ENCODE measurements around the gene RHOT2. TPM values are rescaled to one million over a fixed set of nuclear protein-coding genes. Genes with fewer than 3 reads are reported as not detected.

Gene RHOT2
- total RNA-seq, 1 donor from 2014 or later, result 163 TPM

DNA sequence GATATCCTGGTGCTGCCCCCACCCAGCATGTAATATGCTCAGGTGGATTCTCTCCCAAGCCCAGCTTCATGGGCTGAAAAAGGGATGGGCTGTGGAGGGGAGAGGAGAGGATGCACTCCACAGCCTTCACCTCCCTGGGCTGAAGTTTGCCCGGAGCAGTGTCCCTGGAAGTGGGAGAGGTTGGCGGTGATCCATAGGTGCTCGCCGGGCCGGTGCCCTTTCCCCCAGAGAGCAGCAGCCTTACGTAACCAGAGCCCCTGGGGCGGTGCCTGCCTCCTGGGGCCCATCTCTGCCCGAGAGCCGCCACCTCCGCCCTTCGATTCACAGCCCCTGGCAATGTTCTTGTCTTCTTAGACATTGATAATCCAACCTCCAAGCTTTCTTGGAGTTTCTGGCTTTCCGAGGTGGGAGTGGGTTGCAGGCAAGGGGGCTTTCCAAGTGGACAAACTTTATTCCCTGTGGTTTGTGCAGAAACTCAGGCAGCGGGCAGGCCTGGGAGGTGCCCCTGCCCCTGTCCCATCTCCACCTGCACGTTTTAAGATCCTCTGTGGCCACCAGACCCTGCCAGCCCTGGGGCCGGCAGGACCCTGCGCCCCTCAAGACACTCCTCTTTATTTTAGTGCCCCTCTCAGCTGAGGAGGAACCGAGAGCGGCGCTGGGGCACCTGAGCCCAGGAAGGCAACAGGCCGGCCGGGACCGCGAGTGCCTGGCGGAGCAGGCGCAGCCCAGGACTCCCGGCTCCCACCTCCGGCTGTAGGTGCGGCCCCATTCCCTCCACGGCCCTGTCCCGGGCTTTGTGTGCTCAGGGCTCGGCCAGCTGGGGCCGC lies 21.9 kb upstream of the RHOT2 start:
- Mint-ChIP-seq H3K27ac (peak overlapping the region; percentile 73), H3K36me3 (no peaks in the 10 kb centered on the region), H3K27me3 (no peaks in the 10 kb centered on the region), H3K4me1 (ENCODE audit: unreplicated experiment) (no peaks in the 10 kb centered on the region), H3K9me3 (no peaks in the 10 kb centered on the region), H3K4me3 (peak overlapping the region; percentile 69)
- no peak for DNase-seq (ENCODE audit: extremely low spot score, unreplicated experiment)
- TF ChIP-seq, protein P1, sequence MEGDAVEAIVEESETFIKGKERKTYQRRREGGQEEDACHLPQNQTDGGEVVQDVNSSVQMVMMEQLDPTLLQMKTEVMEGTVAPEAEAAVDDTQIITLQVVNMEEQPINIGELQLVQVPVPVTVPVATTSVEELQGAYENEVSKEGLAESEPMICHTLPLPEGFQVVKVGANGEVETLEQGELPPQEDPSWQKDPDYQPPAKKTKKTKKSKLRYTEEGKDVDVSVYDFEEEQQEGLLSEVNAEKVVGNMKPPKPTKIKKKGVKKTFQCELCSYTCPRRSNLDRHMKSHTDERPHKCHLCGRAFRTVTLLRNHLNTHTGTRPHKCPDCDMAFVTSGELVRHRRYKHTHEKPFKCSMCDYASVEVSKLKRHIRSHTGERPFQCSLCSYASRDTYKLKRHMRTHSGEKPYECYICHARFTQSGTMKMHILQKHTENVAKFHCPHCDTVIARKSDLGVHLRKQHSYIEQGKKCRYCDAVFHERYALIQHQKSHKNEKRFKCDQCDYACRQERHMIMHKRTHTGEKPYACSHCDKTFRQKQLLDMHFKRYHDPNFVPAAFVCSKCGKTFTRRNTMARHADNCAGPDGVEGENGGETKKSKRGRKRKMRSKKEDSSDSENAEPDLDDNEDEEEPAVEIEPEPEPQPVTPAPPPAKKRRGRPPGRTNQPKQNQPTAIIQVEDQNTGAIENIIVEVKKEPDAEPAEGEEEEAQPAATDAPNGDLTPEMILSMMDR (conservative IDR thresholded peaks at IDR 0.05), result no peak

DNA sequence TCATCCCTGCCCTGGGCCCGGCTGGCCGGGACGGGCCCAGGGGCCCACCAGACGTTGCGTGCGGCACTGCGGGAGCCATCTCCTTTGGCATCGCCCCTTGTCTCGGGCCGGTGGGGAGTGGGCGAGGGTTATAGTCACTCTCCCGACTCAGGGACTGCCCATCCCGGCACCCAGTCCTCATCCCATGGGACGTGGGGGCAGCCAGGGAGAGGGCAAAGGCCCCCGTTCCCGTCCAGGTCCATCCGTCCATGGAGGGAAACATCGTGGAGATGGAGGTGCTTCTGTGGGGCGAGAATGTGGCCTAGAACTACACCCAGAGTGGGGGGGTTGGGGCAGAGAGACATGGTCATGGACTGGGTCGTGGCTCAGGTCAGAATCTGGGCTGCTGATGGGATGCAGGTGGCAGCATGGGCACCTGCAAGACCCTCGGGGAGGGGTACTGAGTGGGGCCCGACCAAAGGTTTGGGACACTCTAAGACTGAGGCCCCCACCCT lies 21.2 kb upstream of the RHOT2 start:
- Mint-ChIP-seq H3K27ac (peak overlapping the region; percentile 13), H3K4me1 (ENCODE audit: unreplicated experiment) (no peaks in the 10 kb centered on the region), H3K9me3 (no peaks in the 10 kb centered on the region), H3K27me3 (no peaks in the 10 kb centered on the region), H3K36me3 (no peaks in the 10 kb centered on the region), H3K4me3 (no peak overlapping the region)
- DNase-seq (ENCODE audit: extremely low spot score, unreplicated experiment), result no peak
- TF ChIP-seq, protein P1 (conservative IDR thresholded peaks at IDR 0.05), result no peak

DNA sequence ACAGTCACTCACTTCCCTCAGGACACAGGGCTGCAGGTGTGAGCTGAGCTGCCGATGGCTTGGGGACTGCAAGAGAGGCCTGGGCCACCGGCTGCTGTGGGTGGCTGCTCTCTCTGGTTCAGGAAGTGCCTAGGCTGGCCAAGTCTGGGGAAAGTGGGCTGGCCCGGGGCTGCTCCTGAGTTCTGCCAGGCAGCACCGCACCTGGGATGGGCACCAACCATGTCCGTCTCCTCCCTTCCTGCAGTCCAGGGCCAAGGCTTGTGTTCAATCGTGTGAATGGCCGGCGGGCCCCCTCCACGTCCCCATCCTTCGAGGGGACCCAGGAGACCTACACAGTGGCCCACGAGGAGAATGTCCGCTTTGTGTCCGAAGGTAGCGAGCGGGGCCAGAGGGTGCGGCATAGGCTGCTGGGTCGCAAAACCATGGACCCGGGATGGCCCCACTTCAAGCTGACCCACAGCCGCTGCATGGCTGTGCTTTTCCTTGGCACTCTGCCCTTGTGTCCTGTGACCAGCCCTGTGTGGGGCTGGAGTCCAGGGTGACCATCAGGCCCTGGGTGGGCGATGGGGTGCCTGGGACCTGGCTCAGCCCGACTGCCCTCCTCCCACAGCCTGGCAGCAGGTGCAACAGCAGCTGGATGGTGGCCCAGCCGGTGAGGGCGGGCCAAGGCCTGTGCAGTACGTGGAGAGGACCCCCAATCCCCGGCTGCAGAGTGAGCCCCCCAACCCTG lies 20.6 kb upstream of the RHOT2 start:
- DNase-seq (ENCODE audit: extremely low spot score, unreplicated experiment), result no peak
- Mint-ChIP-seq H3K27me3 (no peaks in the 10 kb centered on the region), H3K9me3 (no peaks in the 10 kb centered on the region), H3K4me1 (ENCODE audit: unreplicated experiment) (no peaks in the 10 kb centered on the region), H3K36me3 (no peaks in the 10 kb centered on the region), H3K27ac (peak overlapping the region; percentile 13), H3K4me3 (no peak overlapping the region)
- TF ChIP-seq, protein P1 (conservative IDR thresholded peaks at IDR 0.05), result no peak

DNA sequence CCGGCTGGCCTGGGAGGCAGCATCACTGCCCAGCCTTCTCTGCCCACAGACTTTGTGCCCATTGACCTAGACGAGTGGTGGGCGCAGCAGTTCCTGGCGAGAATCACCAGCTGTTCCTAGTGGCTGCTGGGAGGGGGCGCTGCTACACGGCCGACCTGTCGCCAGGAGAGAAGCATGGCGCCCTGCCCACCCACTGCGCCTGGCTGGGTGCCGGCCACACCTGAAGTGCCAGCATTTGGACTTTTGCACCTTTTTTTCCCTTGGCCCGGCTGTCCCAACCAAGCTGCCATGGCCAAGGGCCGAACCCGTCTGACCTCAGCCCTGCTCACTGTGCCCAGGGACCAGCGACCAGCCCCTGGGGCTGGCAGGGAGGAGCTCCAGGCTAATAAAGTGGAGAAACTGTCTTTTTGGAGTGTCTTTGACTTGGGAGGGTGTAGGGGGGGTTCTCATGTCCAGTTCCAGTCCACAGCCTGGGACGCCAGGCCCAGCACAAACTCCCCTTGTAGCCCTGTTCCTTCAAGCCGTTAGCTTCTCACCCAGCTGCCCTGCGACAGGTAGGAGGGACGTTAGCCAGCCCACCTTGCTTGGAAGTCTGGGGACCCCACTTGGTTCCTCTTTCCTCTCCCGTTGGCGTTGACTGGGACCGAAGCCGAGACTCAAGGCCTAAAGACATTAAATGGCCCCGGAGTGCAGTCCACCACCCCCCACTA lies 19.7 kb upstream of the RHOT2 start:
- H3K9me3 Mint-ChIP-seq, result no peaks in the 10 kb centered on the region
- H3K4me1 Mint-ChIP-seq (ENCODE audit: unreplicated experiment), result no peaks in the 10 kb centered on the region
- peak overlapping the region; percentile 79 for H3K27ac Mint-ChIP-seq
- no peaks in the 10 kb centered on the region for H3K27me3 Mint-ChIP-seq
- DNase-seq (ENCODE audit: extremely low spot score, unreplicated experiment), result no peak
- H3K4me3 Mint-ChIP-seq, result peak overlapping the region; percentile 84
- TF ChIP-seq, protein P1 (conservative IDR thresholded peaks at IDR 0.05), result peak; percentile 62
- H3K36me3 Mint-ChIP-seq, result no peaks in the 10 kb centered on the region

DNA sequence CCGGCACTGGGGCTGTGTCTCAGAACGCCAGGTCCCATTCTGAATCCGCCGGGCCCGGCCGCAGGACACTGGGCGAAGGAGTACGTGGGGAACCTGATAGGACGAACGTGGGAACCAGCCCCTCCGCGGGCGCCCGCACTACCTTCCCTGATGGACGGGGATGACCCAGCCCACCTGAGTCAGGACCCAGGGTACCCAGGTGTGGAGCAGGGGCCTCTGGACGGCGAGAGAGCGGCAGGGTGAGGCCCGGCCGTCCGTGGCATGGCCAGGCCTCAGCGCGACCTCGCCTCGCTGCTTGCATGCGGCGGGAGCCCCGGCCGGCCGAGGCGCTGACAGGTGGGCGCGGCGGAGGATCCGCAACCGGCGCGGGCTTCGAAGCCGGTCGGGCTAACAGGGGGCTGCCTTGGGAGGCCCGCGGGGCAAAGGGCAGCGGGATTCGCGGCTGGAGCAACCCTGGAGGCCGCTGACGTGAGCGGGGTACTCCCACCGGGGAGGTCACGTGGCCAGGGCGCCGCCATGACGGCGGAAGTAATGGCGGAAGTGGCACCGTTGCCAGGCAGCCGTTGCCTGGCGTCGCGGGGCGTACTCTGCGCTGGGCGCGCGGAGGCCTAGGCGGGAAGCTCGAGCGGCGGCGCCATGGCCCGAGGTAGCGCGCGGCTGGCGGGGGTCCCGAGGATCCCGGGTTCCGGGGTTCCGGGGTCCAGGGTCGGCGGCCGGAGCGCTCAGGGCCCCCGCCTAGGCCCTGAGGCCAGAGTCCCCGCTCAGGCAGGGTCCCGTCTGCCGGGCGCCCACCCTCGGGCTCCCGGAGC lies 18.9 kb upstream of the RHOT2 start, which contains the start of gene WDR90:
Gene WDR90 (plus strand): TSS at position 585 of the 809 bp plus-strand sequence. CDS start 52 bp downstream, at position 637.
- H3K36me3 Mint-ChIP-seq, result no peaks in the 10 kb centered on the region
- H3K9me3 Mint-ChIP-seq, result no peaks in the 10 kb centered on the region
- DNase-seq (ENCODE audit: extremely low spot score, unreplicated experiment), result peak; percentile 95
- no peaks in the 10 kb centered on the region for H3K4me1 Mint-ChIP-seq (ENCODE audit: unreplicated experiment)
- TF ChIP-seq, protein P1 (conservative IDR thresholded peaks at IDR 0.05), result no peak
- no peaks in the 10 kb centered on the region for H3K27me3 Mint-ChIP-seq
- peak within 1 kb of the TSS; percentile 84 for H3K4me3 Mint-ChIP-seq
- H3K27ac Mint-ChIP-seq, result peak within 1 kb of the TSS; percentile 79
